Keratinocyte (primary cell): ENCODE results near the gene SMYD2.

ENCODE experiments used
- CTCF ChIP-seq, 3 experiments: IDR thresholded peaks in 1 of 3; conservative IDR thresholded peaks in 1 of 3; optimal IDR thresholded peaks in 1 of 3; 2 replicates in 2 of 3; 3 replicates in 1 of 3; pipeline versions ENCODE3 to v1.5.1; 2011; ENCODE audit warnings: low read length in 3 of 3, mild to moderate bottlenecking in 3 of 3, moderate library complexity in 2 of 3, control low read depth in 1 of 3, inconsistent platforms in 1 of 3; ENCODE audit not compliant: insufficient read depth in 2 of 3; ENCODE audit errors: extremely low read depth in 1 of 3
- EZH2 ChIP-seq: IDR thresholded peaks from one replicate; pipeline ENCODE4 v1.6.1; 2012; ENCODE audit warnings: inconsistent platforms, mild to moderate bottlenecking, low read length, moderate library complexity

- no peak for TF ChIP-seq CTCF (optimal IDR thresholded peaks at IDR 0.05 in 1 of 3, IDR thresholded peaks at IDR 0.05 in 1 of 3, conservative IDR thresholded peaks at IDR 0.05 in 1 of 3; ENCODE audit: extremely low read depth in 1 of 3, insufficient read depth in 2 of 3, low read length in 3 of 3)
- no peak for TF ChIP-seq EZH2
Observed at GRCh38 chr1:214241060-214241459, 39.9 kb upstream of the SMYD2 start.
